ENCODE results near the gene METTL8. TPM values are rescaled to one million over a fixed set of nuclear protein-coding genes. Genes with fewer than 3 reads are reported as not detected.
A peak's percentile ranks its signal among the peaks of the same experiment; 100 is the strongest.

Gene METTL8
- total RNA-seq, 2 experiments from 2014 or later: 20.9 to 22.4 TPM

- Mint-ChIP-seq H3K4me1 (ENCODE audit: low read depth) (no peaks in the 10 kb centered on the region), H3K4me3 (no peak overlapping the region), H3K9me3 (ENCODE audit: insufficient read depth) (peaks cover 3% of the 10 kb centered on the region), H3K27ac (no peak overlapping the region), H3K27me3 (ENCODE audit: low read depth) (no peaks in the 10 kb centered on the region), H3K36me3 (ENCODE audit: low read depth) (peaks cover 38% of the 10 kb centered on the region)
- DNase-seq (no peak), ATAC-seq (no peak)
- CTCF ChIA-PET: interaction anchor here (1.1 kb wide), 1 partner anchor 8 kb away, joined by 4 read pairs; no protein-coding TSS in a partner anchor
- POLR2A ChIA-PET: no interaction called here
Observed at GRCh38 chr2:171451074-171451473, 17.3 kb upstream of the METTL8 start.

- Mint-ChIP-seq H3K27ac (no peak overlapping the region), H3K4me1 (ENCODE audit: low read depth) (no peaks in the 10 kb centered on the region), H3K27me3 (ENCODE audit: low read depth) (no peaks in the 10 kb centered on the region), H3K36me3 (ENCODE audit: low read depth) (peaks cover 28% of the 10 kb centered on the region), H3K4me3 (no peak overlapping the region), H3K9me3 (ENCODE audit: insufficient read depth) (no peaks in the 10 kb centered on the region)
- DNase-seq (no peak), ATAC-seq (no peak)
- CTCF ChIA-PET: interaction anchor here (0.6 to 2.5 kb wide), 2 partner anchors 475 to 479 kb away, joined by 4 to 5 read pairs; no protein-coding TSS in a partner anchor
- POLR2A ChIA-PET: no interaction called here
Observed at GRCh38 chr2:171447675-171448074, 13.9 kb upstream of the METTL8 start.

- H3K9me3 Mint-ChIP-seq (ENCODE audit: insufficient read depth): no peaks in the 10 kb centered on the region
- H3K4me1 Mint-ChIP-seq (ENCODE audit: low read depth): no peaks in the 10 kb centered on the region
- ATAC-seq: no peak
- ChIA-PET POLR2A (interaction anchor here (1.3 kb wide), 1 partner anchor 512 kb away, joined by 4 read pairs; the partner anchor contains the start of gene GORASP2), CTCF (interaction anchor here (0.9 kb wide), 1 partner anchor 354 kb away, joined by 3 read pairs; no protein-coding TSS in a partner anchor)
- no peak overlapping the region for H3K27ac Mint-ChIP-seq
- no peak for DNase-seq
- H3K4me3 Mint-ChIP-seq: no peak overlapping the region
- peaks cover 44% of the 10 kb centered on the region for H3K36me3 Mint-ChIP-seq (ENCODE audit: low read depth)
- no peaks in the 10 kb centered on the region for H3K27me3 Mint-ChIP-seq (ENCODE audit: low read depth)
Observed at GRCh38 chr2:171441470-171441869, 7.7 kb upstream of the METTL8 start.

- peaks cover 31% of the 10 kb centered on the region for H3K4me1 Mint-ChIP-seq (ENCODE audit: low read depth)
- ChIA-PET POLR2A (no interaction called here), CTCF (interaction anchor here (0.7 kb wide), 1 partner anchor 430 kb away, joined by 3 read pairs; no protein-coding TSS in a partner anchor)
- no peaks in the 10 kb centered on the region for H3K27me3 Mint-ChIP-seq (ENCODE audit: low read depth)
- peaks cover 59% of the 10 kb centered on the region for H3K36me3 Mint-ChIP-seq (ENCODE audit: low read depth)
- ATAC-seq (no peak), DNase-seq (no peak)
- H3K9me3 Mint-ChIP-seq (ENCODE audit: insufficient read depth): no peaks in the 10 kb centered on the region
- H3K27ac Mint-ChIP-seq: no peak overlapping the region
- no peak overlapping the region for H3K4me3 Mint-ChIP-seq
Observed at GRCh38 chr2:171436307-171436706, 2.5 kb upstream of the METTL8 start.

- CTCF ChIA-PET: interaction anchor here (0.6 to 4.0 kb wide), 9 partner anchors 8 to 505 kb away, joined by 3 to 25 read pairs (median 4); partner anchors contain the start of gene GORASP2
- DNase-seq (peak; percentile 95), ATAC-seq (peak; percentile 95)
- POLR2A ChIA-PET: interaction anchor here (0.9 to 1.7 kb wide), 8 partner anchors 18 to 278 kb away, joined by 3 to 6 read pairs (median 4); partner anchors contain the start of gene TLK1
- peaks cover 31% of the 10 kb centered on the region for H3K4me1 Mint-ChIP-seq (ENCODE audit: low read depth)
- peaks cover 64% of the 10 kb centered on the region for H3K36me3 Mint-ChIP-seq (ENCODE audit: low read depth)
- H3K4me3 Mint-ChIP-seq: peak within 1 kb of the TSS; percentile 92
- H3K9me3 Mint-ChIP-seq (ENCODE audit: insufficient read depth): peaks cover 3% of the 10 kb centered on the region
- no peaks in the 10 kb centered on the region for H3K27me3 Mint-ChIP-seq (ENCODE audit: low read depth)
- H3K27ac Mint-ChIP-seq: peak within 1 kb of the TSS; percentile 94
Observed at GRCh38 chr2:171434013-171434989, 511 bp upstream of the METTL8 start, which contains the start of gene DCAF17. TSS of gene DCAF17 (plus strand) at chr2:171434226. CDS start at chr2:171434578, 352 bp downstream.

DNA sequence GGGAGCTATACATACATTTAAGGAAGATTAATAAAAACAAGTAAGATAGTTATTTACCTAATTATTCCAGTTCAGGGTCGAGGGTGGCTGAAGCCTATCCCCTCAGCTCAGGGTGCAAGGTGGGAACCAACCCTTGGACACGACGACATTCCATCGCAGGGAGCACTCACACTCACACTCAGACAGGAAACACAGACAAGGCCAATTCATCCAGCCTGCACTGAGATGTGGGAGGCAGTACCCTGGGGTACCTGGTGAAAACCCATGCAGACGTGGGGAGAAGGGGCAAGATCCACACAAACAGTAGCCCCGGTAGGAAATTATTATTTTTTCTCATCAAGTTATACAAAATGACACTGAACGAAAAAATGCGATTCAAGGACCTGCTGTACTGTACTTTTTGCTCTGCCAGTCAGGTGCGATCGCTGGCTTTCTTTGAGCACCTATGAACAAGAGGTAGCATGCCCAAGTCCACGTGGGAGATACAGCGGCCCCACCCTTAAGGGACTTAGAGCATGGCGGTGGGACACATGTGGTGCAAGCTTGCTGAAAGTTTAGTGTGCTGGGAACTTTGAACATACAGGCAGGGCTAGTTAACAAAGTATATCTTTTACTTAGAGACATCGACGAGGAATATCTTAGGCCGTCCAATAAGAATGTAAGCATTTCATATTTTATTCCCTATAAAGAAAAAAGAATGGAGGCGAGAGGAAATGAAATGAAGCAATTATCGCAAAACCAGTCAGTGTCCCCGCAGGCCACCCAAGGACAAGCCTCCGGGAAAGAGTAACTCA, 624 bp downstream of the METTL8 start:
- ChIA-PET CTCF (interaction anchor here (0.7 to 4.0 kb wide), 10 partner anchors 11 to 504 kb away, joined by 3 to 25 read pairs (median 4); partner anchors contain the start of gene GORASP2), POLR2A (interaction anchor here (0.6 to 1.7 kb wide), 10 partner anchors 12 to 1718 kb away, joined by 3 to 6 read pairs (median 4); partner anchors contain the start of gene TLK1)
- Mint-ChIP-seq H3K27me3 (ENCODE audit: low read depth) (no peaks in the 10 kb centered on the region), H3K4me3 (peak overlapping the region; percentile 92), H3K9me3 (ENCODE audit: insufficient read depth) (peaks cover 3% of the 10 kb centered on the region), H3K27ac (peak overlapping the region; percentile 94), H3K4me1 (ENCODE audit: low read depth) (peaks cover 31% of the 10 kb centered on the region), H3K36me3 (ENCODE audit: low read depth) (peaks cover 60% of the 10 kb centered on the region)
- peak; percentile 14 for ATAC-seq
- peak; percentile 68 for DNase-seq

GRCh38 chr2:171432206-171432968, 1.4 kb downstream of the METTL8 start:
- DNase-seq (no peak), ATAC-seq (no peak)
- POLR2A ChIA-PET: interaction anchor here (0.6 to 1.7 kb wide), 3 partner anchors 11 to 1719 kb away, joined by 3 to 6 read pairs (median 4); no protein-coding TSS in a partner anchor
- Mint-ChIP-seq H3K4me3 (peak overlapping the region; percentile 92), H3K36me3 (ENCODE audit: low read depth) (peaks cover 54% of the 10 kb centered on the region), H3K4me1 (ENCODE audit: low read depth) (peaks cover 31% of the 10 kb centered on the region), H3K9me3 (ENCODE audit: insufficient read depth) (peaks cover 3% of the 10 kb centered on the region), H3K27me3 (ENCODE audit: low read depth) (no peaks in the 10 kb centered on the region), H3K27ac (peak overlapping the region; percentile 94)
- CTCF ChIA-PET: interaction anchor here (0.8 to 4.0 kb wide), 9 partner anchors 12 to 503 kb away, joined by 3 to 25 read pairs (median 4); partner anchors contain the start of gene GORASP2

- Mint-ChIP-seq H3K27me3 (ENCODE audit: low read depth) (no peaks in the 10 kb centered on the region), H3K4me1 (ENCODE audit: low read depth) (peaks cover 31% of the 10 kb centered on the region), H3K27ac (no peak overlapping the region), H3K36me3 (ENCODE audit: low read depth) (peaks cover 51% of the 10 kb centered on the region), H3K4me3 (peak overlapping the region; percentile 92), H3K9me3 (ENCODE audit: insufficient read depth) (peaks cover 3% of the 10 kb centered on the region)
- no peak for DNase-seq
- ChIA-PET POLR2A (interaction anchor here (1.7 kb wide), 1 partner anchor 10 kb away, joined by 6 read pairs; no protein-coding TSS in a partner anchor), CTCF (interaction anchor here (0.6 to 4.0 kb wide), 6 partner anchors 16 to 499 kb away, joined by 3 to 25 read pairs (median 3); no protein-coding TSS in a partner anchor)
- ATAC-seq: no peak
Observed at GRCh38 chr2:171431677-171432167, 2.1 kb downstream of the METTL8 start.

- DNase-seq: no peak
- no peak overlapping the region for H3K4me3 Mint-ChIP-seq
- H3K9me3 Mint-ChIP-seq (ENCODE audit: insufficient read depth): peaks cover 3% of the 10 kb centered on the region
- peaks cover 30% of the 10 kb centered on the region for H3K4me1 Mint-ChIP-seq (ENCODE audit: low read depth)
- ChIA-PET POLR2A (interaction anchor here (0.6 to 1.7 kb wide), 2 partner anchors 9 to 240 kb away, joined by 5 to 6 read pairs; no protein-coding TSS in a partner anchor), CTCF (interaction anchor here (0.6 to 4.0 kb wide), 4 partner anchors 15 to 458 kb away, joined by 3 to 25 read pairs (median 3); no protein-coding TSS in a partner anchor)
- ATAC-seq: no peak
- no peaks in the 10 kb centered on the region for H3K27me3 Mint-ChIP-seq (ENCODE audit: low read depth)
- peaks cover 46% of the 10 kb centered on the region for H3K36me3 Mint-ChIP-seq (ENCODE audit: low read depth)
- H3K27ac Mint-ChIP-seq: no peak overlapping the region
Observed at GRCh38 chr2:171430516-171431410, 3.0 kb downstream of the METTL8 start.

Measured in activated CD8-positive, alpha-beta T cell treated with anti-CD3 and anti-CD28 coated beads, Interleukin-2, amount 10 ng/mL, durations not matched to agents 7 days and 5 days (primary cell).